Keratinocyte (primary cell): ENCODE results near the gene PPP4R2.
"Not testable (repeated sequence)": the region's sequence is repeated elsewhere in the genome, so short reads cannot be mapped to it uniquely, and the experiment has no call there.

Experiments used
- EZH2 ChIP-seq: IDR thresholded peaks from one replicate; pipeline ENCODE4 v1.6.1; 2012; ENCODE audit warnings: inconsistent platforms, mild to moderate bottlenecking, low read length, moderate library complexity
- TF ChIP-seq, protein P1 (sequence below), 3 experiments: IDR thresholded peaks in 1 of 3; conservative IDR thresholded peaks in 1 of 3; optimal IDR thresholded peaks in 1 of 3; 2 replicates in 2 of 3; 3 replicates in 1 of 3; pipeline versions ENCODE3 to v1.5.1; 2011; ENCODE audit warnings: low read length in 3 of 3, mild to moderate bottlenecking in 3 of 3, moderate library complexity in 2 of 3, control low read depth in 1 of 3, inconsistent platforms in 1 of 3; ENCODE audit not compliant: insufficient read depth in 2 of 3; ENCODE audit errors: extremely low read depth in 1 of 3

DNA sequence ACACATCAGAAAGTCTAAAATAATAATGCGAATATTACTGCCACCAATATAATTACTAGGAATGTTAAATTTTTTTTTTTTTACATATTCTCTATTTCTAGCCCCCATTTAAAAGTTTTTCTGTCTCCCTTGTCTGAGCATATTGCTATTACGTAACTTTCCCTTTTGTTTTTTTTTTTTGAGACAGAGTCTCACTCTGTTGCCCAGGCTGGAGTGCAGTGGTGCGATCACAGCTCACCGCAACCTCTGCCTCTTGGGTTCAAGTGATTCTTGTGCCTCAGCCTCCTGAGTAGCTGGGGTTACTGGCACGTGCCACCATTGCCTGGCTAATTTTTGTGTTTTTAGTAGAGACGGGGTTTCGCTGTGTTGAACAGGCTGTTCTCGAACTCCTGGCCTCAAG lies 6.4 kb downstream of the PPP4R2 start:
- TF ChIP-seq, protein P1, sequence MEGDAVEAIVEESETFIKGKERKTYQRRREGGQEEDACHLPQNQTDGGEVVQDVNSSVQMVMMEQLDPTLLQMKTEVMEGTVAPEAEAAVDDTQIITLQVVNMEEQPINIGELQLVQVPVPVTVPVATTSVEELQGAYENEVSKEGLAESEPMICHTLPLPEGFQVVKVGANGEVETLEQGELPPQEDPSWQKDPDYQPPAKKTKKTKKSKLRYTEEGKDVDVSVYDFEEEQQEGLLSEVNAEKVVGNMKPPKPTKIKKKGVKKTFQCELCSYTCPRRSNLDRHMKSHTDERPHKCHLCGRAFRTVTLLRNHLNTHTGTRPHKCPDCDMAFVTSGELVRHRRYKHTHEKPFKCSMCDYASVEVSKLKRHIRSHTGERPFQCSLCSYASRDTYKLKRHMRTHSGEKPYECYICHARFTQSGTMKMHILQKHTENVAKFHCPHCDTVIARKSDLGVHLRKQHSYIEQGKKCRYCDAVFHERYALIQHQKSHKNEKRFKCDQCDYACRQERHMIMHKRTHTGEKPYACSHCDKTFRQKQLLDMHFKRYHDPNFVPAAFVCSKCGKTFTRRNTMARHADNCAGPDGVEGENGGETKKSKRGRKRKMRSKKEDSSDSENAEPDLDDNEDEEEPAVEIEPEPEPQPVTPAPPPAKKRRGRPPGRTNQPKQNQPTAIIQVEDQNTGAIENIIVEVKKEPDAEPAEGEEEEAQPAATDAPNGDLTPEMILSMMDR (optimal IDR thresholded peaks at IDR 0.05 in 1 of 3, IDR thresholded peaks at IDR 0.05 in 1 of 3, conservative IDR thresholded peaks at IDR 0.05 in 1 of 3; ENCODE audit: extremely low read depth in 1 of 3, insufficient read depth in 2 of 3, low read length in 3 of 3): not testable (repeated sequence)
- TF ChIP-seq EZH2: not testable (repeated sequence)
